Pulmonary artery endothelial cell (primary cell): ENCODE data around the gene MFAP4. TPM values are rescaled to one million over a fixed set of nuclear protein-coding genes. Genes with fewer than 3 reads are reported as not detected.

Source experiments
- DNase-seq: peaks from one replicate; pipeline ENCODE4 v3.0.0-alpha.2; 2011; ENCODE audit warnings: low read depth, low spot score
- total RNA-seq: library from RNA; depleted of rRNA; stranded (reverse); fragments of >200 nt; gene quantifications from 2 replicates; pipeline ENCODE4 v1.2.3, GENCODE V29; 2014

The MFAP4 gene
- total RNA-seq, 1 donor from 2014 or later, result not detected

- no peak for DNase-seq
Observed at GRCh38 chr17:19385521-19385983, 1.4 kb downstream of the MFAP4 start.

GRCh38 chr17:19384723-19385391 lies 2.1 kb downstream of the MFAP4 start:
- no peak for DNase-seq

DNA sequence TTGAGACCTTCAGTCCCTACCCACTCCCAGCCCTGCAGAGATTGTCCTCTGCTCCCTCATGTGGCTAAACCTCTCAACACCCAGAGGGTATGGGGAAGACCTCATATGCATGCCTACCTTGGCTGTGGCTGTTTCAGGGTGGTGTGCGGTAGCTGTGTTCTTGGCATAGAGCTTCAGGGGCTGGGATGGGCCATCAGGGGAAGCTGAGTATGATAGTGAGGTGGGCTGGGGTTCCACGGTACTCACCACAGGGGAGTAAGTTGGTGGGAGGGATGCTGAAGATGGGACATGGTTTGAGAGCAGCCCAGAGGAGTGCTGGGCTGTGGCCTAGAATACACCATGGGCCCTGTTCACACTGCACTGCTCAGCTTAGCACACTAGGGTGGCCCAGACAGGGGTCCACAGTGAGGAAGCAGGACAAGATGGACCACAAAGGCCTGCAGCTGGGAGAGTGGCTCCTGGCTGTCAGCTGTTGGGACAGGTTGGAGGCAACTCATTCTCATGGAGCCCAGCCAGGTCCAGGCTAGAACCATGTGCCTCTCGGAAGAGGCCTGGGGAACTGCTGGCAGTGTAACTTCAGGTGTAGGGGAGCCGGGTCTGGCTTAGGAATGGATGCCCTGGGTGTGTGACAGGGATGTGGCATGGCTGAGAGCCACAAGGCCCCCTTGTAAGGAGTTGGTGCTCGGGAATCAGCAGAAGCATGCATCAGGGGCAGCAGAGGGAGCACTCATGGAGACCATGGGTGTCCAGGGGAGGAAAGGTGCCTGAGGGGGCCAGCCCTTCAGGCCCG lies 3.1 kb downstream of the MFAP4 start:
- DNase-seq, result no peak

GRCh38 chr17:19382531-19383444 lies 4.2 kb downstream of the MFAP4 start:
- no peak for DNase-seq

- no peak for DNase-seq
Observed at GRCh38 chr17:19381741-19382444, 5.1 kb downstream of the MFAP4 start.

DNA sequence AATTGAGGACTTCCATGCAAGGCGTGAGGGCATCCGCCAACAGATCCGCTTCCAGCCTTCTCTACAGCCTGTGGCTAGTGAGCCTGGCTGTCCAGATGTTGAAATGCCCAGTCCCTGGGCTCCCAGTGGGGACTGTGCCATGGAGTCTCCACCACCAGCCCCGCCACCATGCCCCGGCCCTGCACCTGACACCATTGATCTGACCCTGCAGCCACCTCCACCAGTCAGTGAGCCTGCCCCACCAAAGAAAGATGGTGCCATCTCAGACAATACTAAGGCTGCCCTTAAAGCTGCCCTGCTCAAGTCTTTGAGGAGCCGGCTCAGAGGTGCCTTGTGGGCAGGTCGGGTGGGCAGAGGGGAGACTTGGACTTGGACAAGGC lies 5.6 kb downstream of the MFAP4 start:
- DNase-seq, result no peak

- no peak for DNase-seq
Observed at GRCh38 chr17:19380481-19381301, 6.3 kb downstream of the MFAP4 start.

DNA sequence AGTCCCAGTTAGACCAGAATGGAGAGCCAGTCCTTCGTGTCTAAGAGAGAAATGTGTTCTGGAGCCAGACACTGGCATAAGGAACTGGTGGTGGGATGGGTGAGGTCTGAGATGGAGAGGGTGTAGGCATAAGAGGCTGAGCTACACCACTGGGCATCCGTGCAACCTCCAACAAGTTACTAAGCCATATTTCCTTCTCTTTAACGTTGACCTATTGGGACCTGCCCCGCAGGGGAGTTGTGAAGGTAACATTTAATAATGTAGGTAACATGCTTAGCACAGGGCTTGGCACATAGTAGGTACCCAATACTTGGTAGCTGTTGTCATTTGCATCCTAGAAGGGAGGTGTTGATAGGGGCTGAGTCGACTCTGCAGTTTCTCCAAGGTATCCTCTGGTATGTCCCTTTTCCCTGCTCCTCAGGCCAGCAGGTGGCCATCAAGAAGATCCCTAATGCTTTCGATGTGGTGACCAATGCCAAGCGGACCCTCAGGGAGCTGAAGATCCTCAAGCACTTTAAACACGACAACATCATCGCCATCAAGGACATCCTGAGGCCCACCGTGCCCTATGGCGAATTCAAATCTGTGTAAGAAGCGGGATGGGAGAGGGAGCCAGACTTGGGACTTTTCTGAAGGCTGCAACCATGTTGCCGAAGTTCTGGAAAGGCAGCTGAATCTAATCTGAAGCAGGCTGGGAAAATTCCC lies 7.5 kb downstream of the MFAP4 start:
- DNase-seq, result no peak

DNA sequence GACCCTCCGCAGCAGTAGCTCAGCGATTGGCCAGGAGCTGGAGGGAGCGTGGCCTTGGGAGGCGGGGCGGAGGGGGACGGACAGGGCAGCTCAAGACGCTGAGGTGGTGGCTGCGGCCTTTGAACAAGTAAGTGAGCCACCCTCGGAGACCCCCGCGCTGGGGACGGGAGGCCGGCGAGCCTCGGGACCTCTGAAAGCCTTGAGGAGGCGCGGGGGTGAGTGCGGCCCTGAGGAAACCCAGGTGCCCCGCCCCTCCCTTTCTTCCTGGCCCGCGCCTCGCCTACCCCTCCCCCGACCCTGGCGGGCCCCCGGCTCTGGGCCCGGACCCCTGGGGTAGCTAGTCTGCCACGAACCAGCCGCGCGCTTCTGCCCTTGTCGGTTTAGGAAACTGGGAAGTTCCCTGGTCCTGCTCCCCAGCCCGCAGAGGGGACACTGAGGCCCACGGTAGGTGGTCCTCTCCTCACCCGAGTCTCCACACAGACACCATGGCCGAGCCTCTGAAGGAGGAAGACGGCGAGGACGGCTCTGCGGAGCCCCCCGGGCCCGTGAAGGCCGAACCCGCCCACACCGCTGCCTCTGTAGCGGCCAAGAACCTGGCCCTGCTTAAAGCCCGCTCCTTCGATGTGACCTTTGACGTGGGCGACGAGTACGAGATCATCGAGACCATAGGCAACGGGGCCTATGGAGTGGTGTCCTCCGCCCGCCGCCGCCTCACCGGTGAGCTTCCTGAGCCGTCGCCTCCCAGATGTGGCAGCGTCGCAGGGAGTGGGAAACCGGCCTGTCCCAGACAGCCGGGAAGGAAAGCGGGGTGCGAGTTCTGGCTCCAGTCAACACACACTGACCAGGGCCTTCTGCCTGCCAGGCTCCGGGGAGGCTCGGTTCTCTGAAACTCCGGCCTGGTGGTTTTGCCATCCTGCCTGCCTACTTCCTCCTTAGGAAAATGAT lies 8.3 kb downstream of the MFAP4 start, which contains the start of gene MAPK7:
TSS of gene MAPK7 (plus strand) at position 83 of the 945 bp plus-strand sequence. CDS start at position 486, 403 bp downstream.
- DNase-seq, result no peak

GRCh38 chr17:19377602-19378415 lies 9.2 kb downstream of the MFAP4 start:
- DNase-seq, result peak; percentile 96

- DNase-seq, result no peak
Observed at GRCh38 chr17:19376811-19377210, 10.2 kb downstream of the MFAP4 start.

GRCh38 chr17:19375732-19376131 lies 11.3 kb downstream of the MFAP4 start:
- no peak for DNase-seq

GRCh38 chr17:19374136-19374535 lies 12.9 kb downstream of the MFAP4 start:
- no peak for DNase-seq

GRCh38 chr17:19372866-19373504 lies 14.0 kb downstream of the MFAP4 start:
- DNase-seq, result no peak

GRCh38 chr17:19372439-19372838 lies 14.6 kb downstream of the MFAP4 start:
- DNase-seq, result no peak

GRCh38 chr17:19372011-19372370 lies 15.0 kb downstream of the MFAP4 start:
- DNase-seq, result no peak
